Pancreas (tissue), 10 donors: Measurements from ENCODE around the gene PTP4A2. TPM values are rescaled to one million over a fixed set of nuclear protein-coding genes. Genes with fewer than 3 reads are reported as not detected.
"Not testable (repeated sequence)": the region's sequence is repeated elsewhere in the genome, so short reads cannot be mapped to it uniquely, and the experiment has no call there.

ENCODE experiments used
- ATAC-seq, 4 donors: fragments of 200-7000 bp; cut with Tn5 transposase; one replicate each; pipeline versions ENCODE4 v1.8.0 to v1.9.1; 2020; ENCODE audit warnings: mild to moderate bottlenecking in 4 of 4, moderate library complexity in 4 of 4
- DNase-seq, 6 donors: peaks; one replicate each; pipeline ENCODE4 v3.0.0-alpha.2; 2020
- FAIRE-seq: peaks from 2 replicates; lab custom pipeline; 2012; peaks lifted over from hg19 to GRCh38; lab: Jason Lieb, UNC
- H3K27ac ChIP-seq, 4 donors: fragments of 200-600 bp; sonication (generic); 1 replicate in 3 of 4; 2 replicates in 1 of 4; pipeline versions ENCODE4 v1.5.0 to v1.8.0; 2020
- H3K27me3 ChIP-seq, 4 donors: fragments of 200-600 bp; one replicate each; pipeline ENCODE4 v1.8.0; 2021
- H3K36me3 ChIP-seq, 3 donors: fragments of 200-600 bp; sonication (generic) in 1 of 3; one replicate each; pipeline versions ENCODE4 v1.5.0 to v1.8.0; 2020 to 2021
- H3K4me1 ChIP-seq, 3 donors: fragments of 200-600 bp; one replicate each; pipeline ENCODE4 v1.8.0; 2021
- H3K4me3 ChIP-seq, 4 donors: fragments of 200-600 bp; sonication (generic) in 2 of 4; one replicate each; pipeline versions ENCODE4 v1.5.0 to v1.8.0; 2020 to 2021
- H3K9me3 ChIP-seq, 4 donors: fragments of 200-600 bp; one replicate each; pipeline ENCODE4 v1.8.0; 2021
- CTCF ChIP-seq, 4 donors: fragments of 200-600 bp; sonication (generic) in 3 of 4; IDR thresholded peaks; one replicate each; pipeline versions ENCODE4 v1.5.0 to v1.8.0; 2021; ENCODE audit warnings: antibody characterized with exemption in 4 of 4
- WGBS, 2 donors: extraction: QIAGEN DNeasy Blood & Tissue Kit; methylation state at CpG; one replicate each; pipeline ENCODE4 v1.1.7; 2013; 5-methylcytosine and 5-hydroxymethylcytosine counted together
- intact Hi-C, 3 donors: fragments of 100-400 bp; cut with DNase I; formaldehyde crosslinking; loops; one replicate each; pipeline versions ENCODE4 v1.11.1 to v1.14.2; 2022
- polyA plus RNA-seq, 2 donors: library from polyadenylated mRNA; stranded (reverse); fragments of 200-250 nt; gene quantifications; one replicate each; pipeline ENCODE4 v1.2.3, GENCODE V29; 2013
- total RNA-seq, 6 donors: library from RNA; stranded (reverse); fragmentation: NEBNext Ultra II Directional in 4 of 6; extraction: Animal tissue kit (Norgen Biotek cat#: 25700) in 4 of 6; gene quantifications; one replicate each; pipeline versions ENCODE4 v1.2.1 to v1.2.4, GENCODE V29; 2021 to 2023
- donor health status: healthy with polysubstance abuse.
- donor health status: DM: no; HTN: no; CAD: no; lungs with moderate emphysema.
- donor health status: DM: no; HTN: no; CAD: no.
- donor health status: control.
- donor health status: control.
- donor health status: Bipolar disorder and iron deficiency.
- donor health status: DM: yes; HTN: yes; CAD: no.
- donor health status: DM: no; HTN: no; CAD: no.
- donor health status: DM: no; HTN: no; CAD: no.
- donor health status: DM: yes; HTN: yes; CAD: no.

The PTP4A2 gene
- total and polyA plus RNA-seq, 8 donors, result 37.7 to 137 (median 78.3) TPM

DNA sequence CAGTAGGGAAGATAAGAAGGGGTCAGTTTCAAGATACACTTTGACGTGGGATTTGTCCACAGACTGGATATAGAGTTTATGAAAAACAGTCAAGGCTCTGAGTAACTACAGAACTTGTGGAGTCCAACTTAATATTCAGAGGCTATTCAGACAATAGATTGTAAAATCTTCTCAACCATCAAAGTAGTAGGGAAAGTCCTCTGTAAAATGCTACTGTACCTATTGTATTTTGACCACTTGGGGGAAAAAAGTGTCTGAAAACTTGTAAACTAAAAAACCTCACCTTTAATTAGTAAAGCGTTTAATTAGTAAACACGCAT, 10.5 kb downstream of the PTP4A2 start:
- WGBS, 2 donors, result 45 to 50% methylated on average over 3 of the region's 3 CpGs
- Histone ChIP-seq H3K9me3 (no peaks in the 10 kb centered on the region), H3K4me1 (peaks cover 59 to 94% (median 85%) of the 10 kb centered on the region in 3 donors), H3K27me3 (no peaks in the 10 kb centered on the region), H3K36me3 (no peaks in the 10 kb centered on the region), H3K4me3 (no peak overlapping the region), H3K27ac (peak overlapping the region in 2 of 4 donors; percentile 56 to 91)
- FAIRE-seq, result no peak
- no peak for TF ChIP-seq CTCF (IDR thresholded peaks at IDR 0.05)
- ATAC-seq, result no peak
- intact Hi-C loops, result no loop called here
- DNase-seq, result no peak

- H3K4me1 ChIP-seq, result peaks cover 53 to 94% (median 83%) of the 10 kb centered on the region in 3 donors
- no peak for FAIRE-seq
Observed at GRCh38 chr1:31926853-31927660, 11.1 kb downstream of the PTP4A2 start.

GRCh38 chr1:31926252-31926651, 11.9 kb downstream of the PTP4A2 start:
- H3K4me3 ChIP-seq, result no peak overlapping the region
- 52 to 53% methylated on average over 2 of the region's 2 CpGs for WGBS, 2 donors
- H3K27ac ChIP-seq, result peak overlapping the region in 2 of 4 donors; percentile 56 to 91
- no peak for TF ChIP-seq CTCF (IDR thresholded peaks at IDR 0.05)
- H3K36me3 ChIP-seq, result no peaks in the 10 kb centered on the region
- H3K9me3 ChIP-seq, result no peaks in the 10 kb centered on the region
- no peaks in the 10 kb centered on the region for H3K27me3 ChIP-seq
- FAIRE-seq, result no peak
- peaks cover 51 to 94% (median 83%) of the 10 kb centered on the region in 3 donors for H3K4me1 ChIP-seq
- intact Hi-C loops, result no loop called here
- no peak for ATAC-seq
- no peak for DNase-seq

More at GRCh38 chr1:31926853-31927660, 11.1 kb downstream of the PTP4A2 start:
- Histone ChIP-seq H3K27me3 (no peaks in the 10 kb centered on the region), H3K9me3 (no peaks in the 10 kb centered on the region), H3K36me3 (no peaks in the 10 kb centered on the region), H3K27ac (peak overlapping the region in 2 of 4 donors; percentile 56 to 91), H3K4me3 (no peak overlapping the region)
- DNase-seq (no peak), ATAC-seq (no peak)
- TF ChIP-seq CTCF (IDR thresholded peaks at IDR 0.05), result no peak
- intact Hi-C loops, result no loop called here
- 49% methylated on average over 8 of the region's 8 CpGs for WGBS, 2 donors

DNA sequence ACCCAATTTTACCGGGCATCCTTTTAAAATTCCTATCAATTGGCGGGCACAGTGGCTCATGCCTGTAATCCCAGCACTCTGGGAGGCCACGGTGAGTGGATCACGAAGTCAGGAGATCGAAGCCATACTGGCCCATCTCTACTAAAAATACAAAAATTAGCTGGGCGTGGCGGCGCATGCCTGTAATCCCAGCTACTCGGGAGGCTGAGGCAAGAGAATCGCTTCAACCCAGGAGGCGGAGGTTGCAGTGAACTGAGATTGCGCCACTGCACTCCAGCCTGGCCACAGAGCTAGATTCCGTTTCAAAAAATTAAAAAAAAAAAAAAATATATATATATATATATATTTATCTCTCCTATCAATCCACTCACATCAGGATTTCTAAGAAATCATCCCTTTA, 12.3 kb downstream of the PTP4A2 start:
- H3K27me3 ChIP-seq, DNase-seq, FAIRE-seq, H3K36me3 ChIP-seq, intact Hi-C loops, ATAC-seq, H3K4me3 ChIP-seq, H3K9me3 ChIP-seq: not testable (repeated sequence)
- peaks cover 51 to 94% (median 78%) of the 10 kb centered on the region in 3 donors for H3K4me1 ChIP-seq
- H3K27ac ChIP-seq, result peak overlapping the region in 2 of 4 donors; percentile 56 to 91
- WGBS, 2 donors, result 86 to 90% methylated on average over 13 of the region's 13 CpGs

DNA sequence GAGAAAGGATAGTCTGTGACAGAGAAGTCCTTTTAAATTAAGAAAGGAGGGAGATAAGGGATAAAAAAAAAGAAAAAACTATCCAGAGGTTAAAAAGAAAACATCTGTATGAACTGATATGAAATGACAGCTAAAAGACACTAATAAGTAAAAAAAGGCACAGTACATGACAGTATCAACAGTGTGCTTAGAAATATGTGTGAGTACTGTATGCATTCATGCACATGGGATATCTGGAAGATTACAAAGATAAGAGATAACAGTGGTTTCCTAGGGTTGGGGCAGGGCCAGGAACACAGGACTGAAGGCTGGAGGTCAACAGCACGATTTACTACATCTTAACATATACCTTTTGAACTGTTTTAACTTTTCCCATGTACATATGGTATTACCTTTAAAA, 13.3 kb downstream of the PTP4A2 start:
- FAIRE-seq, result no peak
- Histone ChIP-seq H3K36me3 (no peaks in the 10 kb centered on the region), H3K9me3 (no peaks in the 10 kb centered on the region), H3K27ac (peak overlapping the region in 1 of 4 donors; percentile 91), H3K4me3 (no peak overlapping the region), H3K27me3 (no peaks in the 10 kb centered on the region), H3K4me1 (peaks cover 52 to 88% (median 70%) of the 10 kb centered on the region in 3 donors)
- DNase-seq, result no peak
- 3 to 4% methylated on average over 1 of the region's 1 CpG for WGBS, 2 donors
- no peak for TF ChIP-seq CTCF (IDR thresholded peaks at IDR 0.05)
- peak in 1 of 4 donors; percentile 8 for ATAC-seq
- intact Hi-C loops, result no loop called here
